ENCODE results near the gene LRRC45. TPM values are rescaled to one million over a fixed set of nuclear protein-coding genes. Genes with fewer than 3 reads are reported as not detected.

The LRRC45 gene
- total RNA-seq, 1 experiment from 2014 or later, result 41.5 TPM

DNA sequence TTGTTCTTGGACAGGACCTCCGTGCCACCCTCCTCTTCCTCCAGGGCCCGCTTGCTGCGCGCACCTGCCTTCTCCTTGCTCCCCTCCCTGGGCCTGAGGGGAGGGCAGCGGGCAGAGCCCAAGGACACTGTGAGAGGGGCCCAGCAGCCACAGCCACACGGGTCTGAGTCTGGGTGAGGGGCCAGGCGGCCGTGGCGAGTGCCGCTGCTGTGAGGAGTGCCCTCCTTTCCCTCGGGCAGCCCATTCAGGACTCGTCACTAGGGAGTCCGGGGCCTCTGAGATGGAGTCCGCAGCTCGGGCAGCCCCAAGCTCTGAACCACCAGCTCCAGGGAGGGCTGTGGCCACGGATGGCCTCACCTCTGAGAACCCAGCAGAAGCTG lies 36.9 kb downstream of the LRRC45 start:
- no peaks in the 10 kb centered on the region for H3K9me2 ChIP-seq (ENCODE audit: insufficient read depth)
- H3K4me3 ChIP-seq, result no peak overlapping the region
- H4K20me1 ChIP-seq (ENCODE audit: insufficient read depth), result no peaks in the 10 kb centered on the region
- H3K79me2 ChIP-seq (ENCODE audit: low read depth), result peaks cover 14% of the 10 kb centered on the region; the same call in 1 of the 2 replicates
- intact Hi-C loops (cut with micrococcal nuclease; ENCODE audit: unreplicated experiment), result no loop called here
- no peak for TF ChIP-seq EZH2 (IDR thresholded peaks at IDR 0.05; ENCODE audit: low read depth)
- no TSS peak for BruUV-seq (replicated peaks)
- CTCF ChIA-PET, result no interaction called here
- no peak overlapping the region for H2AFZ ChIP-seq
- no peak overlapping the region for H3K27ac ChIP-seq
- H3K36me3 ChIP-seq (ENCODE audit: low read depth), result no peaks in the 10 kb centered on the region
- H3K4me1 ChIP-seq (replicated peaks; ENCODE audit: insufficient read depth), result 0 out of 2 replicates have a peak, but pooled peaks cover 5% of the 10 kb centered on the region
- H3K4me2 ChIP-seq, result no peak overlapping the region
- POLR2A ChIA-PET (ENCODE audit: unreplicated experiment), result interaction anchor here (0.6 kb wide), 1 partner anchor 240 kb away, joined by 10 read pairs; no protein-coding TSS in a partner anchor
- H3K9me3 ChIP-seq (ENCODE audit: insufficient read depth, low read depth), result no peaks in the 10 kb centered on the region
- no peak for DNase-seq
- H3K27me3 ChIP-seq (ENCODE audit: insufficient read depth, low read depth), result no peaks in the 10 kb centered on the region
- H3F3A ChIP-seq (ENCODE audit: insufficient read depth, low read depth), result no peaks in the 10 kb centered on the region

DNA sequence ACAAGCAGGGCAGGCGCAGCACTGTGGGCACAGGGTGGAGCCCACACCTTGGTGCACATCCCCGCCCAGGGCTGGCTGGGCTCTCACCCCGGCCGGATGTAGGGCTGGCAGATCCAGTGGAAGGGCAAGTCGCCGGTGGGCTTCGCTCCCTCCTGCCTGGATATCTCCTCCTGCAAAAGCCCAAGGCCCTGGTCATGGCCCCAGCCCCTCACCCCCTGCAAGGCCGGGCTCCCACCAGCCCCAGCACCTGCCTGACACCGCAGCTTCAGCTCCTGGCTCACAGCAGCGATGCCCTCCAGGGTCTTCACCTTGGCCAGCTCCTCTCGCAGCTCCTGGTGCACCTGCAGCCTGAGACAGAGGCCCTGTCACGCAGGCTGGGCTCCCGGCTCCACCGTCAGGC lies 37.5 kb downstream of the LRRC45 start:
- Histone ChIP-seq H2AFZ (no peak overlapping the region), H3K4me1 (replicated peaks; ENCODE audit: insufficient read depth) (0 out of 2 replicates have a peak, but pooled peaks cover 5% of the 10 kb centered on the region), H3K27ac (no peak overlapping the region), H3K4me3 (no peak overlapping the region), H4K20me1 (ENCODE audit: insufficient read depth) (no peaks in the 10 kb centered on the region), H3K9me3 (ENCODE audit: insufficient read depth, low read depth) (no peaks in the 10 kb centered on the region), H3F3A (ENCODE audit: insufficient read depth, low read depth) (no peaks in the 10 kb centered on the region), H3K27me3 (ENCODE audit: insufficient read depth, low read depth) (no peaks in the 10 kb centered on the region), H3K36me3 (ENCODE audit: low read depth) (no peaks in the 10 kb centered on the region), H3K9me2 (ENCODE audit: insufficient read depth) (no peaks in the 10 kb centered on the region), H3K4me2 (no peak overlapping the region), H3K79me2 (ENCODE audit: low read depth) (peaks cover 17% of the 10 kb centered on the region; the same call in 1 of the 2 replicates)
- ChIA-PET POLR2A (ENCODE audit: unreplicated experiment) (no interaction called here), CTCF (no interaction called here)
- DNase-seq, result no peak
- no TSS peak for BruUV-seq (replicated peaks)
- TF ChIP-seq, protein P1, sequence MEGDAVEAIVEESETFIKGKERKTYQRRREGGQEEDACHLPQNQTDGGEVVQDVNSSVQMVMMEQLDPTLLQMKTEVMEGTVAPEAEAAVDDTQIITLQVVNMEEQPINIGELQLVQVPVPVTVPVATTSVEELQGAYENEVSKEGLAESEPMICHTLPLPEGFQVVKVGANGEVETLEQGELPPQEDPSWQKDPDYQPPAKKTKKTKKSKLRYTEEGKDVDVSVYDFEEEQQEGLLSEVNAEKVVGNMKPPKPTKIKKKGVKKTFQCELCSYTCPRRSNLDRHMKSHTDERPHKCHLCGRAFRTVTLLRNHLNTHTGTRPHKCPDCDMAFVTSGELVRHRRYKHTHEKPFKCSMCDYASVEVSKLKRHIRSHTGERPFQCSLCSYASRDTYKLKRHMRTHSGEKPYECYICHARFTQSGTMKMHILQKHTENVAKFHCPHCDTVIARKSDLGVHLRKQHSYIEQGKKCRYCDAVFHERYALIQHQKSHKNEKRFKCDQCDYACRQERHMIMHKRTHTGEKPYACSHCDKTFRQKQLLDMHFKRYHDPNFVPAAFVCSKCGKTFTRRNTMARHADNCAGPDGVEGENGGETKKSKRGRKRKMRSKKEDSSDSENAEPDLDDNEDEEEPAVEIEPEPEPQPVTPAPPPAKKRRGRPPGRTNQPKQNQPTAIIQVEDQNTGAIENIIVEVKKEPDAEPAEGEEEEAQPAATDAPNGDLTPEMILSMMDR (conservative IDR thresholded peaks at IDR 0.05), result no peak
- no peak for TF ChIP-seq EZH2 (IDR thresholded peaks at IDR 0.05; ENCODE audit: low read depth)
- intact Hi-C loops (cut with micrococcal nuclease; ENCODE audit: unreplicated experiment), result no loop called here

DNA sequence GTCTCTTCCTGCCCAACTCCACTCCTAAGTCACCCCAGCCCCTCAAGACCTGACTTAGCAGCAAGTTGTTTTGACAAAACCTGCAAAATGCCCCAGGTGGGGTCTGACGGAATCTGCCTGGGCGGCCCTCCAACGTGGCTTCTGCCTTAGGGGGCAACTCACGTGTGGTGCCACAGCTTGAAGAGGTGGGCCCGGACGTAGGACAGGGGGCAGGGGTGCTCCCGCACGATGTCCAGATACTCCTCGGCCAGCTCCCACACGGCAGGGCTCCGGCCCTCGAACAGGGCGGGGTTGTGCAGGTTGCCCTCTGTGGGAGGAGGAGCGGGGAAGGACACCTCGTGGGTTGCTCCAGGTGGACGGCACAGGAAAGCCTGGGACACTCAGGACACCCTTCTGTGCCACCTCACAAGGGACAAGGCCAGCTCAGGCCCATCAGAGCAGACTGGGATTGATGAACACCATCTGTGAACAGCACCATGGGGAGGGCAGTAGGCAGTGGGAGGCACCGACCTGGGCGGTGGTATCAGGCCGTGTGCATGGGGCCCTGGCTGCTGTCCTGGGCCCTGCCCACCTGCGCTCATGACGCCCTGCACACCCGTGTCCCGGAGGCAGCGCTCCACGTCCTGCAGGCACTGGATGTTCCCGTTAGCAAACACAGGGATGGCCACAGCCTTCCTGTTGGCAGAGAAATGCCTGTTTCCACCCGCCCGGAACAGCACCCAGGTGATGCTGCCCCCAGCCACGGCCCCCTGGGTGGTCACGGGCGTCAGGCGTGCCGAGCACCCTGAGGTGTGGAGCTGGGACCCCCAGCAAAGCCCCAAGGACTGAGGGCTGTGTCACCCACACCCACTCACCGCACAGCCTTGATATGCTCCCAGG lies 38.2 kb downstream of the LRRC45 start:
- CTCF ChIA-PET, result no interaction called here

More for the DNA sequence above, 38.2 kb downstream of the LRRC45 start:
- H3K27ac ChIP-seq, result no peak overlapping the region
- intact Hi-C loops (cut with micrococcal nuclease; ENCODE audit: unreplicated experiment), result no loop called here
- H3K36me3 ChIP-seq (ENCODE audit: low read depth), result no peaks in the 10 kb centered on the region
- no peaks in the 10 kb centered on the region for H4K20me1 ChIP-seq (ENCODE audit: insufficient read depth)
- POLR2A ChIA-PET (ENCODE audit: unreplicated experiment), result no interaction called here
- H3K9me3 ChIP-seq (ENCODE audit: insufficient read depth, low read depth), result no peaks in the 10 kb centered on the region
- DNase-seq, result no peak
- peaks cover 9% of the 10 kb centered on the region; the same call in 1 of the 2 replicates for H3K4me1 ChIP-seq (replicated peaks; ENCODE audit: insufficient read depth)
- no peaks in the 10 kb centered on the region for H3F3A ChIP-seq (ENCODE audit: insufficient read depth, low read depth)
- TF ChIP-seq, protein P1 (conservative IDR thresholded peaks at IDR 0.05), result no peak
- no peak for TF ChIP-seq EZH2 (IDR thresholded peaks at IDR 0.05; ENCODE audit: low read depth)
- no peaks in the 10 kb centered on the region for H3K9me2 ChIP-seq (ENCODE audit: insufficient read depth)
- no peaks in the 10 kb centered on the region for H3K27me3 ChIP-seq (ENCODE audit: insufficient read depth, low read depth)
- BruUV-seq (replicated peaks), result no TSS peak
- no peak overlapping the region for H3K4me3 ChIP-seq
- no peak overlapping the region for H3K4me2 ChIP-seq
- peaks cover 17% of the 10 kb centered on the region; the same call in 1 of the 2 replicates for H3K79me2 ChIP-seq (ENCODE audit: low read depth)
- H2AFZ ChIP-seq, result no peak overlapping the region
